ENCODE data around the gene DENND1A.

DNA sequence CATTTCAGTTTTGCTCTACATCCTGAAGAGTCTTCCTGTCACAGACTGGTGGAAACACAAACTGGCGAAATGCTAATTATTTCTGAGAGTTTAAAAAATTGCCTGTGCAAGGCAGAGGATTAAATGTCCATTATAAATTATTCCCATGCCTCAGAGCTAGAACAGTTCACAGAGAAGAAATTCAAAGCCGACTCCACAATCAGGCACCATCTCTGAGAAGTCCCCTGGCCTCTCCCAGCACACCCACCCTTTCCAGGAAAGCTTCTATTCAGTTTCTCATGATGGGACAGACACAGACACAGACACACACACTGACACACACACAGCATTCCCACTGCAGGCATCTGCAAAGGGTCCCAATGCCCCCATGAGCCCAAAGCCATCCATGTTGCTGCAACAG lies 253.1 kb downstream of the DENND1A start:
- TF ChIP-seq, protein P1, sequence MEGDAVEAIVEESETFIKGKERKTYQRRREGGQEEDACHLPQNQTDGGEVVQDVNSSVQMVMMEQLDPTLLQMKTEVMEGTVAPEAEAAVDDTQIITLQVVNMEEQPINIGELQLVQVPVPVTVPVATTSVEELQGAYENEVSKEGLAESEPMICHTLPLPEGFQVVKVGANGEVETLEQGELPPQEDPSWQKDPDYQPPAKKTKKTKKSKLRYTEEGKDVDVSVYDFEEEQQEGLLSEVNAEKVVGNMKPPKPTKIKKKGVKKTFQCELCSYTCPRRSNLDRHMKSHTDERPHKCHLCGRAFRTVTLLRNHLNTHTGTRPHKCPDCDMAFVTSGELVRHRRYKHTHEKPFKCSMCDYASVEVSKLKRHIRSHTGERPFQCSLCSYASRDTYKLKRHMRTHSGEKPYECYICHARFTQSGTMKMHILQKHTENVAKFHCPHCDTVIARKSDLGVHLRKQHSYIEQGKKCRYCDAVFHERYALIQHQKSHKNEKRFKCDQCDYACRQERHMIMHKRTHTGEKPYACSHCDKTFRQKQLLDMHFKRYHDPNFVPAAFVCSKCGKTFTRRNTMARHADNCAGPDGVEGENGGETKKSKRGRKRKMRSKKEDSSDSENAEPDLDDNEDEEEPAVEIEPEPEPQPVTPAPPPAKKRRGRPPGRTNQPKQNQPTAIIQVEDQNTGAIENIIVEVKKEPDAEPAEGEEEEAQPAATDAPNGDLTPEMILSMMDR (IDR thresholded peaks at IDR 0.05), result no peak
- no peak for TF ChIP-seq POLR2A (IDR thresholded peaks at IDR 0.05)
